GM23338 (cell line): ENCODE data around the gene STX8. TPM values are rescaled to one million over a fixed set of nuclear protein-coding genes. Genes with fewer than 3 reads are reported as not detected.

Source experiments
- ATAC-seq: fragments of 200-7000 bp; cut with Tn5 transposase; 3 replicates; pipeline ENCODE4 v1.9.1; 2020
- DNase-seq: peaks from one replicate; pipeline ENCODE4 v3.0.0-alpha.2; 2015; ENCODE audit warnings: low spot score
- H2AFZ ChIP-seq: fragments of 200-600 bp; sonication (generic); 2 replicates; pipeline ENCODE4 v1.8.0; 2016; ENCODE audit warnings: antibody characterized with exemption, mild to moderate bottlenecking, moderate library complexity
- H3F3A ChIP-seq: fragments of 200-600 bp; sonication (generic); replicated peaks from 2 replicates; pipeline ENCODE4 v1.8.0; 2017; ENCODE audit warnings: antibody characterized with exemption, mixed run types, low read depth
- H3K27ac ChIP-seq: fragments of 200-600 bp; sonication (generic); 2 replicates; pipeline ENCODE4 v1.6.1; 2016; ENCODE audit warnings: low read depth
- H3K27me3 ChIP-seq: fragments of 200-600 bp; sonication (generic); 2 replicates; pipeline ENCODE4 v1.8.0; 2016; ENCODE audit warnings: mild to moderate bottlenecking, mixed run types, moderate library complexity; ENCODE audit not compliant: insufficient read depth
- H3K36me3 ChIP-seq: fragments of 200-600 bp; sonication (generic); 2 replicates; pipeline ENCODE4 v1.8.0; 2016; ENCODE audit warnings: mild to moderate bottlenecking; ENCODE audit not compliant: insufficient read depth
- H3K4me1 ChIP-seq: fragments of 200-600 bp; sonication (generic); 2 replicates; pipeline ENCODE4 v1.8.0; 2016; ENCODE audit warnings: mild to moderate bottlenecking, moderate library complexity; ENCODE audit not compliant: insufficient read depth
- H3K4me2 ChIP-seq: fragments of 200-600 bp; sonication (generic); 2 replicates; pipeline ENCODE4 v1.7.1; 2017; ENCODE audit warnings: mixed run types
- H3K4me3 ChIP-seq: fragments of 200-600 bp; sonication (generic); 2 replicates; pipeline ENCODE4 v1.6.1; 2016; ENCODE audit warnings: mixed run types
- H3K79me2 ChIP-seq: fragments of 200-600 bp; sonication (generic); replicated peaks from 2 replicates; pipeline ENCODE4 v1.8.0; 2017; ENCODE audit warnings: mild to moderate bottlenecking; ENCODE audit not compliant: insufficient read depth
- H3K9me2 ChIP-seq: fragments of 200-600 bp; sonication (generic); 2 replicates; pipeline ENCODE4 v1.8.0; 2017; ENCODE audit not compliant: insufficient read depth
- H4K20me1 ChIP-seq: fragments of 200-600 bp; sonication (generic); replicated peaks from 2 replicates; pipeline ENCODE4 v1.8.0; 2017; ENCODE audit warnings: mild to moderate bottlenecking; ENCODE audit not compliant: insufficient read depth
- H3K27ac Mint-ChIP-seq: 2 replicates; pipeline ENCODE4 v1.8.0; 2020; ENCODE audit warnings: inconsistent platforms, mild to moderate bottlenecking, moderate library complexity, mixed read lengths
- H3K27me3 Mint-ChIP-seq: 3 replicates; pipeline ENCODE4 v1.8.0; 2022; ENCODE audit warnings: low read depth, mild to moderate bottlenecking, moderate library complexity, mixed read lengths, inconsistent platforms; ENCODE audit not compliant: insufficient read depth, poor library complexity
- H3K36me3 Mint-ChIP-seq: 3 replicates; pipeline ENCODE4 v1.8.0; 2021; ENCODE audit warnings: low read depth, mild to moderate bottlenecking, inconsistent platforms, moderate library complexity, mixed read lengths
- H3K4me1 Mint-ChIP-seq: 3 replicates; pipeline ENCODE4 v1.8.0; 2020; ENCODE audit warnings: mild to moderate bottlenecking, inconsistent platforms, mixed read lengths
- H3K4me3 Mint-ChIP-seq: 3 replicates; pipeline ENCODE4 v1.8.0; 2021; ENCODE audit warnings: moderate library complexity, mild to moderate bottlenecking, inconsistent platforms, mixed read lengths
- H3K9me3 Mint-ChIP-seq: 3 replicates; pipeline ENCODE4 v1.8.0; 2020; ENCODE audit warnings: moderate library complexity, mild to moderate bottlenecking, inconsistent platforms, mixed read lengths
- CREB1 ChIP-seq: fragments of 250-450 bp; sonication (Bioruptor Pico); IDR thresholded peaks from 2 replicates; pipeline ENCODE4 v1.5.0; 2020; ENCODE audit warnings: low read depth, mild to moderate bottlenecking, moderate library complexity
- EZH2 ChIP-seq: fragments of 200-600 bp; sonication (generic); IDR thresholded peaks from one replicate; pipeline ENCODE4 v1.8.0; 2017; ENCODE audit warnings: antibody characterized with exemption, mild to moderate bottlenecking, low read depth; ENCODE audit not compliant: unreplicated experiment
- EZH2phosphoT487 ChIP-seq: fragments of 200-600 bp; sonication (generic); IDR thresholded peaks from one replicate; pipeline ENCODE4 v1.8.1; 2018; ENCODE audit warnings: antibody characterized with exemption; ENCODE audit not compliant: unreplicated experiment
- JUNB ChIP-seq: IDR thresholded peaks from one replicate; pipeline ENCODE4 v1.6.1; 2016; ENCODE audit warnings: antibody characterized with exemption; ENCODE audit not compliant: unreplicated experiment
- NANOG ChIP-seq: IDR thresholded peaks from 2 replicates; pipeline ENCODE4 v1.6.1; 2016; ENCODE audit warnings: antibody characterized with exemption, borderline replicate concordance
- POLR2AphosphoS5 ChIP-seq: IDR thresholded peaks from 2 replicates; pipeline ENCODE4 v1.6.1; 2016; ENCODE audit warnings: antibody characterized with exemption, low read depth
- STAT1 ChIP-seq: IDR thresholded peaks from one replicate; pipeline ENCODE4 v1.6.1; 2016; ENCODE audit warnings: antibody characterized with exemption; ENCODE audit not compliant: unreplicated experiment
- ZNF114 ChIP-seq: fragments of 250-450 bp; sonication (Bioruptor Pico); IDR thresholded peaks from 2 replicates; pipeline ENCODE4 v1.5.0; 2020; ENCODE audit warnings: mild to moderate bottlenecking, moderate library complexity
- ZNF331 ChIP-seq: fragments of 250-450 bp; sonication (Bioruptor Pico); IDR thresholded peaks from 2 replicates; pipeline ENCODE4 v1.5.0; 2020; ENCODE audit warnings: low read depth, mild to moderate bottlenecking, moderate library complexity
- polyA plus RNA-seq: library from polyadenylated mRNA; unstranded; fragments of >200 nt; fragmentation: Nextera tagmentation; extraction: Ambion mirVana; gene quantifications from 2 replicates; pipeline ENCODE4 v1.2.1, GENCODE V29; 2016
- total RNA-seq: library from RNA; depleted of rRNA; stranded (reverse); fragments of >200 nt; shearing (Covaris generic); gene quantifications from 2 replicates; pipeline ENCODE4 v1.2.3, GENCODE V29; 2014
- TF ChIP-seq, protein P1 (sequence below): fragments of 250-450 bp; sonication (Bioruptor Pico); IDR thresholded peaks from 2 replicates; pipeline ENCODE4 v1.5.0; 2020; ENCODE audit warnings: mild to moderate bottlenecking, moderate library complexity
- TF ChIP-seq, protein P2 (sequence below): IDR thresholded peaks from 2 replicates; pipeline ENCODE4 v1.6.1; 2016; ENCODE audit warnings: antibody characterized with exemption
- TF ChIP-seq, protein P3 (sequence below): IDR thresholded peaks from one replicate; pipeline ENCODE4 v1.6.1; 2018; ENCODE audit warnings: antibody characterized with exemption; ENCODE audit not compliant: unreplicated experiment
- TF ChIP-seq, protein P4 (sequence below), 2 experiments: fragments of 200-600 bp in 1 of 2; sonication (generic) in 1 of 2; conservative IDR thresholded peaks; 2 replicates each; pipeline versions ENCODE4 v1.5.1 to v1.6.1; 2016 to 2017; ENCODE audit warnings: antibody characterized with exemption in 2 of 2, low read depth in 2 of 2, mild to moderate bottlenecking in 2 of 2, moderate library complexity in 1 of 2

Gene STX8
- total and polyA plus RNA-seq, 2 experiments from 2014 or later: 59.4 to 82.3 TPM

DNA sequence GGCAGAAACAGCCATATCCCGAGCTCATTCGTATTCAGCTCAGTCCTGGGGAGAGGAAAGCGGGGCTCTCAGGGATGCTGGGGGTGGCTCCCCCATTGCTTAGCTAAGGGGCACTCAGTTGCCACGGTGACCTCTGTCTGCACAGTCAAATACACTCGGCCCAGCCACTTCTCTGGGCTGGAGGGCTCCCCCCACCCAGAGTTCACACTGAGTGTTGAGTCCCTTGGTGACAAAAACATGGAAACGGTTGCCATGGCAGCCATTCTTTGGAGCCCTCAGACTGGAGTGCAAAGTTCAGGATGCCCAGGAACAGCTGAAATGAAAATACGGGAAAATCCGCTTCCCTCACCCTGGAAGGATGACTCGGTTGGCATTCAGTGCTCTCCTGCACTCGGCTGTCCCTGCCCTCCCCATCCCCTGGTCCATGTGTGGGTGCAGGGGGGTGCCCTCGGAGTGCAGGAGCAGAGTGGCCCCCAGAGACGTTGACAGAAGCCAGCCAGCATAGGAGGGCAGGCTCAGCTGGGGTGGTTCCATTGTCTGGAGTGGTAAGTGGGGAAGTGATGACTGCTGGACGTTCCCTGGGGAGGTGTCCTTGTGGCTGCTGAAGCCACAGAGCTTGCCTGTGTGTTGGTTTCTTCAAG, 337.8 kb downstream of the STX8 start:
- no peak for DNase-seq

More for the DNA sequence above, 337.8 kb downstream of the STX8 start:
- no peaks in the 10 kb centered on the region; the same call in 2 of the 3 replicates for H3K36me3 Mint-ChIP-seq
- peaks cover 19% of the 10 kb centered on the region for H3K27me3 Mint-ChIP-seq
- no peak for ATAC-seq
- H3K4me3 ChIP-seq: no peak overlapping the region
- H3K27me3 ChIP-seq: peaks cover 12% of the 10 kb centered on the region; the same call in 1 of the 2 replicates
- H3K4me1 ChIP-seq: peaks cover 17% of the 10 kb centered on the region
- no peak overlapping the region for H3K4me3 Mint-ChIP-seq
- no peaks in the 10 kb centered on the region for H4K20me1 ChIP-seq
- no peak for TF ChIP-seq NANOG
- TF ChIP-seq, protein P1, sequence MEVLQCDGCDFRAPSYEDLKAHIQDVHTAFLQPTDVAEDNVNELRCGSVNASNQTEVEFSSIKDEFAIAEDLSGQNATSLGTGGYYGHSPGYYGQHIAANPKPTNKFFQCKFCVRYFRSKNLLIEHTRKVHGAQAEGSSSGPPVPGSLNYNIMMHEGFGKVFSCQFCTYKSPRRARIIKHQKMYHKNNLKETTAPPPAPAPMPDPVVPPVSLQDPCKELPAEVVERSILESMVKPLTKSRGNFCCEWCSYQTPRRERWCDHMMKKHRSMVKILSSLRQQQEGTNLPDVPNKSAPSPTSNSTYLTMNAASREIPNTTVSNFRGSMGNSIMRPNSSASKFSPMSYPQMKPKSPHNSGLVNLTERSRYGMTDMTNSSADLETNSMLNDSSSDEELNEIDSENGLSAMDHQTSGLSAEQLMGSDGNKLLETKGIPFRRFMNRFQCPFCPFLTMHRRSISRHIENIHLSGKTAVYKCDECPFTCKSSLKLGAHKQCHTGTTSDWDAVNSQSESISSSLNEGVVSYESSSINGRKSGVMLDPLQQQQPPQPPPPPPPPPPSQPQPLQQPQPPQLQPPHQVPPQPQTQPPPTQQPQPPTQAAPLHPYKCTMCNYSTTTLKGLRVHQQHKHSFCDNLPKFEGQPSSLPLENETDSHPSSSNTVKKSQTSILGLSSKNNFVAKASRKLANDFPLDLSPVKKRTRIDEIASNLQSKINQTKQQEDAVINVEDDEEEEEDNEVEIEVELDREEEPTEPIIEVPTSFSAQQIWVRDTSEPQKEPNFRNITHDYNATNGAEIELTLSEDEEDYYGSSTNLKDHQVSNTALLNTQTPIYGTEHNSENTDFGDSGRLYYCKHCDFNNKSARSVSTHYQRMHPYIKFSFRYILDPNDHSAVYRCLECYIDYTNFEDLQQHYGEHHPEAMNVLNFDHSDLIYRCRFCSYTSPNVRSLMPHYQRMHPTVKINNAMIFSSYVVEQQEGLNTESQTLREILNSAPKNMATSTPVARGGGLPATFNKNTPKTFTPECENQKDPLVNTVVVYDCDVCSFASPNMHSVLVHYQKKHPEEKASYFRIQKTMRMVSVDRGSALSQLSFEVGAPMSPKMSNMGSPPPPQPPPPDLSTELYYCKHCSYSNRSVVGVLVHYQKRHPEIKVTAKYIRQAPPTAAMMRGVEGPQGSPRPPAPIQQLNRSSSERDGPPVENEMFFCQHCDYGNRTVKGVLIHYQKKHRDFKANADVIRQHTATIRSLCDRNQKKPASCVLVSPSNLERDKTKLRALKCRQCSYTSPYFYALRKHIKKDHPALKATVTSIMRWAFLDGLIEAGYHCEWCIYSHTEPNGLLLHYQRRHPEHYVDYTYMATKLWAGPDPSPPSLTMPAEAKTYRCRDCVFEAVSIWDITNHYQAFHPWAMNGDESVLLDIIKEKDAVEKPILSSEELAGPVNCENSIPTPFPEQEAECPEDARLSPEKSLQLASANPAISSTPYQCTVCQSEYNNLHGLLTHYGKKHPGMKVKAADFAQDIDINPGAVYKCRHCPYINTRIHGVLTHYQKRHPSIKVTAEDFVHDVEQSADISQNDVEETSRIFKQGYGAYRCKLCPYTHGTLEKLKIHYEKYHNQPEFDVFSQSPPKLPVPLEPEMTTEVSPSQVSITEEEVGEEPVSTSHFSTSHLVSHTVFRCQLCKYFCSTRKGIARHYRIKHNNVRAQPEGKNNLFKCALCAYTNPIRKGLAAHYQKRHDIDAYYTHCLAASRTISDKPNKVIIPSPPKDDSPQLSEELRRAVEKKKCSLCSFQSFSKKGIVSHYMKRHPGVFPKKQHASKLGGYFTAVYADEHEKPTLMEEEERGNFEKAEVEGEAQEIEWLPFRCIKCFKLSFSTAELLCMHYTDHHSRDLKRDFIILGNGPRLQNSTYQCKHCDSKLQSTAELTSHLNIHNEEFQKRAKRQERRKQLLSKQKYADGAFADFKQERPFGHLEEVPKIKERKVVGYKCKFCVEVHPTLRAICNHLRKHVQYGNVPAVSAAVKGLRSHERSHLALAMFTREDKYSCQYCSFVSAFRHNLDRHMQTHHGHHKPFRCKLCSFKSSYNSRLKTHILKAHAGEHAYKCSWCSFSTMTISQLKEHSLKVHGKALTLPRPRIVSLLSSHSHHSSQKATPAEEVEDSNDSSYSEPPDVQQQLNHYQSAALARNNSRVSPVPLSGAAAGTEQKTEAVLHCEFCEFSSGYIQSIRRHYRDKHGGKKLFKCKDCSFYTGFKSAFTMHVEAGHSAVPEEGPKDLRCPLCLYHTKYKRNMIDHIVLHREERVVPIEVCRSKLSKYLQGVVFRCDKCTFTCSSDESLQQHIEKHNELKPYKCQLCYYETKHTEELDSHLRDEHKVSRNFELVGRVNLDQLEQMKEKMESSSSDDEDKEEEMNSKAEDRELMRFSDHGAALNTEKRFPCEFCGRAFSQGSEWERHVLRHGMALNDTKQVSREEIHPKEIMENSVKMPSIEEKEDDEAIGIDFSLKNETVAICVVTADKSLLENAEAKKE (CRISPR knock-in tag): no peak
- TF ChIP-seq POLR2AphosphoS5: no peak
- TF ChIP-seq ZNF331 (CRISPR knock-in tag): no peak
- TF ChIP-seq, protein P2, sequence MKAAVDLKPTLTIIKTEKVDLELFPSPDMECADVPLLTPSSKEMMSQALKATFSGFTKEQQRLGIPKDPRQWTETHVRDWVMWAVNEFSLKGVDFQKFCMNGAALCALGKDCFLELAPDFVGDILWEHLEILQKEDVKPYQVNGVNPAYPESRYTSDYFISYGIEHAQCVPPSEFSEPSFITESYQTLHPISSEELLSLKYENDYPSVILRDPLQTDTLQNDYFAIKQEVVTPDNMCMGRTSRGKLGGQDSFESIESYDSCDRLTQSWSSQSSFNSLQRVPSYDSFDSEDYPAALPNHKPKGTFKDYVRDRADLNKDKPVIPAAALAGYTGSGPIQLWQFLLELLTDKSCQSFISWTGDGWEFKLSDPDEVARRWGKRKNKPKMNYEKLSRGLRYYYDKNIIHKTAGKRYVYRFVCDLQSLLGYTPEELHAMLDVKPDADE: no peak
- no peak for TF ChIP-seq EZH2
- no peak for TF ChIP-seq CREB1
- no peak for TF ChIP-seq STAT1
- no peak for TF ChIP-seq EZH2phosphoT487
- TF ChIP-seq JUNB: no peak
- TF ChIP-seq ZNF114 (CRISPR knock-in tag): no peak
- TF ChIP-seq, protein P3, sequence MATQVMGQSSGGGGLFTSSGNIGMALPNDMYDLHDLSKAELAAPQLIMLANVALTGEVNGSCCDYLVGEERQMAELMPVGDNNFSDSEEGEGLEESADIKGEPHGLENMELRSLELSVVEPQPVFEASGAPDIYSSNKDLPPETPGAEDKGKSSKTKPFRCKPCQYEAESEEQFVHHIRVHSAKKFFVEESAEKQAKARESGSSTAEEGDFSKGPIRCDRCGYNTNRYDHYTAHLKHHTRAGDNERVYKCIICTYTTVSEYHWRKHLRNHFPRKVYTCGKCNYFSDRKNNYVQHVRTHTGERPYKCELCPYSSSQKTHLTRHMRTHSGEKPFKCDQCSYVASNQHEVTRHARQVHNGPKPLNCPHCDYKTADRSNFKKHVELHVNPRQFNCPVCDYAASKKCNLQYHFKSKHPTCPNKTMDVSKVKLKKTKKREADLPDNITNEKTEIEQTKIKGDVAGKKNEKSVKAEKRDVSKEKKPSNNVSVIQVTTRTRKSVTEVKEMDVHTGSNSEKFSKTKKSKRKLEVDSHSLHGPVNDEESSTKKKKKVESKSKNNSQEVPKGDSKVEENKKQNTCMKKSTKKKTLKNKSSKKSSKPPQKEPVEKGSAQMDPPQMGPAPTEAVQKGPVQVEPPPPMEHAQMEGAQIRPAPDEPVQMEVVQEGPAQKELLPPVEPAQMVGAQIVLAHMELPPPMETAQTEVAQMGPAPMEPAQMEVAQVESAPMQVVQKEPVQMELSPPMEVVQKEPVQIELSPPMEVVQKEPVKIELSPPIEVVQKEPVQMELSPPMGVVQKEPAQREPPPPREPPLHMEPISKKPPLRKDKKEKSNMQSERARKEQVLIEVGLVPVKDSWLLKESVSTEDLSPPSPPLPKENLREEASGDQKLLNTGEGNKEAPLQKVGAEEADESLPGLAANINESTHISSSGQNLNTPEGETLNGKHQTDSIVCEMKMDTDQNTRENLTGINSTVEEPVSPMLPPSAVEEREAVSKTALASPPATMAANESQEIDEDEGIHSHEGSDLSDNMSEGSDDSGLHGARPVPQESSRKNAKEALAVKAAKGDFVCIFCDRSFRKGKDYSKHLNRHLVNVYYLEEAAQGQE: no peak
- TF ChIP-seq, protein P4, sequence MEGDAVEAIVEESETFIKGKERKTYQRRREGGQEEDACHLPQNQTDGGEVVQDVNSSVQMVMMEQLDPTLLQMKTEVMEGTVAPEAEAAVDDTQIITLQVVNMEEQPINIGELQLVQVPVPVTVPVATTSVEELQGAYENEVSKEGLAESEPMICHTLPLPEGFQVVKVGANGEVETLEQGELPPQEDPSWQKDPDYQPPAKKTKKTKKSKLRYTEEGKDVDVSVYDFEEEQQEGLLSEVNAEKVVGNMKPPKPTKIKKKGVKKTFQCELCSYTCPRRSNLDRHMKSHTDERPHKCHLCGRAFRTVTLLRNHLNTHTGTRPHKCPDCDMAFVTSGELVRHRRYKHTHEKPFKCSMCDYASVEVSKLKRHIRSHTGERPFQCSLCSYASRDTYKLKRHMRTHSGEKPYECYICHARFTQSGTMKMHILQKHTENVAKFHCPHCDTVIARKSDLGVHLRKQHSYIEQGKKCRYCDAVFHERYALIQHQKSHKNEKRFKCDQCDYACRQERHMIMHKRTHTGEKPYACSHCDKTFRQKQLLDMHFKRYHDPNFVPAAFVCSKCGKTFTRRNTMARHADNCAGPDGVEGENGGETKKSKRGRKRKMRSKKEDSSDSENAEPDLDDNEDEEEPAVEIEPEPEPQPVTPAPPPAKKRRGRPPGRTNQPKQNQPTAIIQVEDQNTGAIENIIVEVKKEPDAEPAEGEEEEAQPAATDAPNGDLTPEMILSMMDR (conservative IDR thresholded peaks at IDR 0.05; ENCODE audit: low read depth in 2 of 2): no peak
- no peak overlapping the region for H3K4me2 ChIP-seq
- H3K27ac ChIP-seq: no peak overlapping the region
- no peak overlapping the region for H3K27ac Mint-ChIP-seq
- peaks cover 18% of the 10 kb centered on the region for H3K4me1 Mint-ChIP-seq
- no peaks in the 10 kb centered on the region for H3K36me3 ChIP-seq
- no peaks in the 10 kb centered on the region for H3K9me2 ChIP-seq
- no peaks in the 10 kb centered on the region for H3K79me2 ChIP-seq
- H2AFZ ChIP-seq: no peak overlapping the region
- H3K9me3 Mint-ChIP-seq: no peaks in the 10 kb centered on the region; the same call in 2 of the 3 replicates
- H3F3A ChIP-seq: no peaks in the 10 kb centered on the region
